HCT116 (cell line): ENCODE results near the gene LPO.

Source experiments
- EZH2 ChIP-seq: fragments of 200-600 bp; sonication (generic); IDR thresholded peaks from 2 replicates; pipeline ENCODE4 v1.6.1; 2017; ENCODE audit warnings: antibody characterized with exemption, mixed run types
- JUND ChIP-seq: IDR thresholded peaks from 2 replicates; pipeline ENCODE4 v1.6.1; 2012
- POLR2A ChIP-seq: IDR thresholded peaks from 2 replicates; pipeline ENCODE4 v1.7.0; 2011; ENCODE audit warnings: borderline replicate concordance; ENCODE audit not compliant: insufficient read depth, insufficient read length; ENCODE audit errors: extremely low read depth
- SIN3A ChIP-seq: IDR thresholded peaks from 2 replicates; pipeline ENCODE4 v1.6.1; 2012; ENCODE audit warnings: low read depth
- SRF ChIP-seq: IDR thresholded peaks from 2 replicates; pipeline ENCODE4 v1.6.1; 2012; ENCODE audit warnings: low read depth
- TCF7L2 ChIP-seq: IDR thresholded peaks from 2 replicates; pipeline ENCODE4 v1.7.0; 2011; ENCODE audit warnings: borderline replicate concordance, inconsistent platforms; ENCODE audit not compliant: insufficient read depth, insufficient read length; ENCODE audit errors: extremely low read depth
- ZFX ChIP-seq: fragments of 450-650 bp; IDR thresholded peaks from 2 replicates; pipeline ENCODE4 v1.6.1; 2017
- TF ChIP-seq, protein P1 (sequence below), 3 experiments: fragments of 200-600 bp in 1 of 3; sonication (generic) in 1 of 3; IDR thresholded peaks in 2 of 3; conservative IDR thresholded peaks in 1 of 3; 2 replicates each; pipeline ENCODE4 v1.5.1; 2012 to 2017; ENCODE audit warnings: low read depth in 2 of 3, low read length in 2 of 3, antibody characterized with exemption in 1 of 3, borderline replicate concordance in 1 of 3, control low read depth in 1 of 3, mild to moderate bottlenecking in 1 of 3, mixed read lengths in 1 of 3, mixed run types in 1 of 3, moderate library complexity in 1 of 3; ENCODE audit not compliant: insufficient read depth in 1 of 3
- TF ChIP-seq, protein P2 (sequence below): IDR thresholded peaks from 2 replicates; pipeline ENCODE4 v1.6.1; 2012; ENCODE audit warnings: low read depth

DNA sequence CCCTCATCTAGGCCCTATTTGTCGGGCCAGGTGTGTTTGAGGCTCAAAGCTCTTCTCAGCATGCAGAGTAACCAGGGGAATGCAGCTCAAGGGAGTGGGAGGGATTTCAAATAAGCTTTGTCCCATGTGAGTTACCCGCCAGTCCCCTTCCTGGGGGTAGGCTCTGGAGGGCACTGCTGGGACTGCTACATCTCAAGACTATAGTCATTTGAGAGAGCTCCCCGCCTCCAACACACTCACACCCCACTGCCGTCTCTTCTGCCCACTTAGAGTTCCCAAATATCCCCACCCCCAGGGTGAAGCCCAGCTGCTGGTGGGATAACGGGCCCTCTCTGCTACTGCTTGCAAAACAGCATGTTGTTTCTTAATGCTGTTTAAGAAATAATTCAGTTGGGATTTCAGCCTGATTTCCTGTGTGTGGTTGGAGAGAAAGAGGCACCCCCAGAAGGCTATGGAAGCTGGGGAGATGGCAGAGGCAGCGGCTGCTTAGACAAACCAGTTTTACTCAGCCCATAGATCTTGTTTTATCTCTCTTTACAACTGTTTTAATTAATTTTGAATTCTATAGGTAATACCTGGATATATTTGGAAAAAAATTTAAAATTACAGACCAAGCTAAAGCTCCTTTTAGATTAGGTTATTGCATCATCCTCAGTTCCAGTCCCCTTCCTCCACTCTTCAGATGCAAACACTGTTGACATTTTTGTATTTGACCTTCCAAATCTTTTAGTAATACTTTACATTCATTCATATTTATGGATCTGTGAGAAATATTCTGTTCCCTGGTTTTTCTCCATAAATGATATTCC is 46.4 kb downstream of the LPO start:
- no peak for TF ChIP-seq EZH2
- TF ChIP-seq, protein P1, sequence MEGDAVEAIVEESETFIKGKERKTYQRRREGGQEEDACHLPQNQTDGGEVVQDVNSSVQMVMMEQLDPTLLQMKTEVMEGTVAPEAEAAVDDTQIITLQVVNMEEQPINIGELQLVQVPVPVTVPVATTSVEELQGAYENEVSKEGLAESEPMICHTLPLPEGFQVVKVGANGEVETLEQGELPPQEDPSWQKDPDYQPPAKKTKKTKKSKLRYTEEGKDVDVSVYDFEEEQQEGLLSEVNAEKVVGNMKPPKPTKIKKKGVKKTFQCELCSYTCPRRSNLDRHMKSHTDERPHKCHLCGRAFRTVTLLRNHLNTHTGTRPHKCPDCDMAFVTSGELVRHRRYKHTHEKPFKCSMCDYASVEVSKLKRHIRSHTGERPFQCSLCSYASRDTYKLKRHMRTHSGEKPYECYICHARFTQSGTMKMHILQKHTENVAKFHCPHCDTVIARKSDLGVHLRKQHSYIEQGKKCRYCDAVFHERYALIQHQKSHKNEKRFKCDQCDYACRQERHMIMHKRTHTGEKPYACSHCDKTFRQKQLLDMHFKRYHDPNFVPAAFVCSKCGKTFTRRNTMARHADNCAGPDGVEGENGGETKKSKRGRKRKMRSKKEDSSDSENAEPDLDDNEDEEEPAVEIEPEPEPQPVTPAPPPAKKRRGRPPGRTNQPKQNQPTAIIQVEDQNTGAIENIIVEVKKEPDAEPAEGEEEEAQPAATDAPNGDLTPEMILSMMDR (IDR thresholded peaks at IDR 0.05 in 2 of 3, conservative IDR thresholded peaks at IDR 0.05 in 1 of 3; ENCODE audit: borderline replicate concordance in 1 of 3, insufficient read depth in 1 of 3, low read depth in 2 of 3, low read length in 2 of 3), result no peak
- TF ChIP-seq SRF, result no peak
- TF ChIP-seq ZFX, result no peak
- TF ChIP-seq TCF7L2, result no peak
- no peak for TF ChIP-seq POLR2A
- TF ChIP-seq, protein P2, sequence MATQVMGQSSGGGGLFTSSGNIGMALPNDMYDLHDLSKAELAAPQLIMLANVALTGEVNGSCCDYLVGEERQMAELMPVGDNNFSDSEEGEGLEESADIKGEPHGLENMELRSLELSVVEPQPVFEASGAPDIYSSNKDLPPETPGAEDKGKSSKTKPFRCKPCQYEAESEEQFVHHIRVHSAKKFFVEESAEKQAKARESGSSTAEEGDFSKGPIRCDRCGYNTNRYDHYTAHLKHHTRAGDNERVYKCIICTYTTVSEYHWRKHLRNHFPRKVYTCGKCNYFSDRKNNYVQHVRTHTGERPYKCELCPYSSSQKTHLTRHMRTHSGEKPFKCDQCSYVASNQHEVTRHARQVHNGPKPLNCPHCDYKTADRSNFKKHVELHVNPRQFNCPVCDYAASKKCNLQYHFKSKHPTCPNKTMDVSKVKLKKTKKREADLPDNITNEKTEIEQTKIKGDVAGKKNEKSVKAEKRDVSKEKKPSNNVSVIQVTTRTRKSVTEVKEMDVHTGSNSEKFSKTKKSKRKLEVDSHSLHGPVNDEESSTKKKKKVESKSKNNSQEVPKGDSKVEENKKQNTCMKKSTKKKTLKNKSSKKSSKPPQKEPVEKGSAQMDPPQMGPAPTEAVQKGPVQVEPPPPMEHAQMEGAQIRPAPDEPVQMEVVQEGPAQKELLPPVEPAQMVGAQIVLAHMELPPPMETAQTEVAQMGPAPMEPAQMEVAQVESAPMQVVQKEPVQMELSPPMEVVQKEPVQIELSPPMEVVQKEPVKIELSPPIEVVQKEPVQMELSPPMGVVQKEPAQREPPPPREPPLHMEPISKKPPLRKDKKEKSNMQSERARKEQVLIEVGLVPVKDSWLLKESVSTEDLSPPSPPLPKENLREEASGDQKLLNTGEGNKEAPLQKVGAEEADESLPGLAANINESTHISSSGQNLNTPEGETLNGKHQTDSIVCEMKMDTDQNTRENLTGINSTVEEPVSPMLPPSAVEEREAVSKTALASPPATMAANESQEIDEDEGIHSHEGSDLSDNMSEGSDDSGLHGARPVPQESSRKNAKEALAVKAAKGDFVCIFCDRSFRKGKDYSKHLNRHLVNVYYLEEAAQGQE, result no peak
- TF ChIP-seq SIN3A, result no peak
- TF ChIP-seq JUND, result no peak
